ENCODE data around the gene STUB1. TPM values are rescaled to one million over a fixed set of nuclear protein-coding genes. Genes with fewer than 3 reads are reported as not detected.
"Not testable (repeated sequence)": the region's sequence is repeated elsewhere in the genome, so short reads cannot be mapped to it uniquely, and the experiment has no call there.

STUB1 gene
- total and polyA plus RNA-seq, 4 donors = 32.4 to 74.4 (median 50.2) TPM

- peaks cover 16 to 34% (median 26%) of the 10 kb centered on the region in 4 donors for H3K4me1 ChIP-seq (ENCODE audit: control insufficient read depth in 4 of 4, insufficient read depth in 4 of 4, low read length in 3 of 4)
These were observed 9.1 kb downstream of the STUB1 start for GRCh38 chr16:689175-689897.

GRCh38 chr16:691242-691641 is 11.0 kb downstream of the STUB1 start:
- H3K4me3 ChIP-seq (ENCODE audit: low read depth in 1 of 3, low read length in 3 of 3); H3K27me3 ChIP-seq (ENCODE audit: control insufficient read depth in 4 of 4, insufficient read depth in 4 of 4, low read length in 3 of 4); H3K36me3 ChIP-seq (ENCODE audit: control insufficient read depth in 4 of 4, insufficient read depth in 3 of 4, low read depth in 1 of 4, low read length in 3 of 4); DNase-seq (ENCODE audit: low spot score); H3K9me3 ChIP-seq (ENCODE audit: control insufficient read depth in 4 of 4, low read length in 3 of 4); H3K27ac ChIP-seq (ENCODE audit: low read depth in 1 of 2, low read length in 2 of 2); H3K9ac ChIP-seq (ENCODE audit: low read depth in 1 of 2, low read length in 2 of 2): not testable (repeated sequence)
- peaks cover 14 to 30% (median 24%) of the 10 kb centered on the region in 4 donors for H3K4me1 ChIP-seq (ENCODE audit: control insufficient read depth in 4 of 4, insufficient read depth in 4 of 4, low read length in 3 of 4)
- WGBS = 85% methylated on average over 16 of the region's 16 CpGs

More at GRCh38 chr16:689175-689897, 9.1 kb downstream of the STUB1 start:
- TF ChIP-seq SP1 (IDR thresholded peaks at IDR 0.05) (no peak), RAD21 (IDR thresholded peaks at IDR 0.05) (no peak), JUND (IDR thresholded peaks at IDR 0.05) (no peak), CTCF (IDR thresholded peaks at IDR 0.05; ENCODE audit: low read depth, low read length, missing input control) (no peak), EGR1 (IDR thresholded peaks at IDR 0.05; ENCODE audit: low read depth in 2 of 2) (no peak), RXRA (IDR thresholded peaks at IDR 0.05) (no peak), ATF3 (IDR thresholded peaks at IDR 0.05) (no peak), MAX (IDR thresholded peaks at IDR 0.05) (no peak), TAF1 (conservative IDR thresholded peaks at IDR 0.05) (no peak), FOXA1 (IDR thresholded peaks at IDR 0.05) (no peak), HNF4G (IDR thresholded peaks at IDR 0.05) (no peak), FOXA2 (IDR thresholded peaks at IDR 0.05) (no peak), HNF4A (conservative IDR thresholded peaks at IDR 0.05) (no peak), REST (IDR thresholded peaks at IDR 0.05) (no peak), NR2F2 (IDR thresholded peaks at IDR 0.05) (no peak), ZBTB33 (IDR thresholded peaks at IDR 0.05) (no peak), YY1 (IDR thresholded peaks at IDR 0.05) (no peak), GABPA (IDR thresholded peaks at IDR 0.05 in 1 of 2, conservative IDR thresholded peaks at IDR 0.05 in 1 of 2) (no peak)
- Histone ChIP-seq H3K27me3 (ENCODE audit: control insufficient read depth in 4 of 4, insufficient read depth in 4 of 4, low read length in 3 of 4) (peaks cover 0 to 4% (median 1%) of the 10 kb centered on the region in 4 donors), H3K9ac (ENCODE audit: low read depth in 1 of 2, low read length in 2 of 2) (peak overlapping the region; percentile 69 to 87), H3K4me3 (ENCODE audit: low read depth in 1 of 3, low read length in 3 of 3) (peak overlapping the region; percentile 73 to 98 (median 93)), H3K9me3 (ENCODE audit: control insufficient read depth in 4 of 4, low read length in 3 of 4) (no peaks in the 10 kb centered on the region), H3K27ac (ENCODE audit: low read depth in 1 of 2, low read length in 2 of 2) (peak overlapping the region in 1 of 2 donors; percentile 71), H3K36me3 (ENCODE audit: control insufficient read depth in 4 of 4, insufficient read depth in 3 of 4, low read depth in 1 of 4, low read length in 3 of 4) (peaks cover 0 to 7% (median 0%) of the 10 kb centered on the region in 4 donors)
- DNase-seq (ENCODE audit: low spot score) = no peak
- WGBS = 84% methylated on average over 26 of the region's 26 CpGs

Data from liver (tissue), 9 donors.